ENCODE results near the gene MYO5A.

The MYO5A gene

DNA sequence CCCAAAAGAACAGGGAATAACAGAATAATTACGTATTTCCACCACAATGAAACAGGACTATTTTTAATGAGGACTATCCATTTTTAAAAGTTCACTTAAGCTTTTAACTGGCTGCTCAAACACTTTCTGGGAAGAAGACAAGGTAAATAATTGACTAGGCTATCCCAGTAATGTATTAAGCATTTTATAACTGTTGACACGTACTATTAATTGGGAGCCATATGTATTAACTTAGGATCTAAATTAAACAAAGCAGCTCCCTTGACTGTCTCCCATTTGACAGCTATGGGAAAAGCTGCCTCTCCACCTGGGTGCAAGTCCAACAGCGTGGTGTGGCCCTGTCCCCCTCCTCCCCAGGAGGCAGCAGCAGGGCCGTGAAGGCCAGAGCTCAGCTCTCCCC, 269.2 kb downstream of the MYO5A start:
- Histone ChIP-seq H3K79me2 (ENCODE audit: control insufficient read depth, insufficient read depth, low read length) (no peaks in the 10 kb centered on the region), H3K23ac (ENCODE audit: low read length) (no peak overlapping the region), H2BK5ac (ENCODE audit: low read length) (no peak overlapping the region), H2BK15ac (replicated peaks; ENCODE audit: low read depth) (no peak overlapping the region), H2BK120ac (ENCODE audit: low read depth, low read length) (no peak overlapping the region), H4K8ac (ENCODE audit: low read depth, low read length) (no peak overlapping the region), H3K27me3 (ENCODE audit: insufficient read depth, low read length, poor library complexity) (no peaks in the 10 kb centered on the region), H3K4ac (ENCODE audit: low read depth, low read length) (no peak overlapping the region), H2AK5ac (ENCODE audit: low read length) (no peak overlapping the region), H3K4me2 (ENCODE audit: low read length) (no peak overlapping the region), H3K36me3 (ENCODE audit: control insufficient read depth, insufficient read depth, low read length) (no peaks in the 10 kb centered on the region), H4K5ac (ENCODE audit: low read length) (no peak overlapping the region), H3K4me1 (ENCODE audit: control insufficient read depth, low read depth, low read length) (peaks cover 9% of the 10 kb centered on the region), H3K27ac (ENCODE audit: low read depth, low read length) (no peak overlapping the region), H3K18ac (ENCODE audit: low read length) (peak overlapping the region; percentile 29), H3K4me3 (ENCODE audit: low read length) (no peak overlapping the region), H3K56ac (ENCODE audit: low read length) (no peak overlapping the region), H3K9ac (ENCODE audit: low read length) (no peak overlapping the region), H3K79me1 (ENCODE audit: low read length) (no peaks in the 10 kb centered on the region)
- WGBS (ENCODE audit: extremely low coverage, insufficient coverage, low lambda C conversion rate) = no CpG with 5 or more reads among the region's 4 CpGs
- no peak for DNase-seq

DNA sequence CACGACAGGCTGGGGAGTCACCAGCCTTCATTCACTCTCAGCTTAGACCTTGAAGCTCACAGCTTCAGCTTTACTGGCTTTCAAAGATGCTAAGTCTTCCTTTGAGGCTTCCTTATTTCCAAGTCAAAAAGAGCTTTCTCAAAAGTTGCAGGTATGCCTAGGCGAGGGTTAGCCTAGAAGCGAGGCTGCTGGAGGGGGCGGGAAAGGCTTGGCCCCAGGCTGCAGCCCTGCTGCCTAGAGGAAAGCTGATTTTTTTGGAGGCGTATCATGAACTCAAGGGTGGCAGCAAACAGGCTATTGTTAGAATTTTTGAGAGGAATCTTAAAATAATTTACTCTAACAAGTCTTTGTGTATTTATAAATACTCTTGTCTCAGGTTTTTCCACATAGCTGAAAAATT, 270.2 kb downstream of the MYO5A start:
- Histone ChIP-seq H3K23ac (ENCODE audit: low read length) (no peak overlapping the region), H3K27me3 (ENCODE audit: insufficient read depth, low read length, poor library complexity) (no peaks in the 10 kb centered on the region), H4K8ac (ENCODE audit: low read depth, low read length) (no peak overlapping the region), H3K4me3 (ENCODE audit: low read length) (no peak overlapping the region), H3K4me1 (ENCODE audit: control insufficient read depth, low read depth, low read length) (peaks cover 9% of the 10 kb centered on the region), H2AK5ac (ENCODE audit: low read length) (no peak overlapping the region), H3K27ac (ENCODE audit: low read depth, low read length) (no peak overlapping the region), H2BK5ac (ENCODE audit: low read length) (no peak overlapping the region), H3K79me1 (ENCODE audit: low read length) (no peaks in the 10 kb centered on the region), H3K36me3 (ENCODE audit: control insufficient read depth, insufficient read depth, low read length) (no peaks in the 10 kb centered on the region), H3K4ac (ENCODE audit: low read depth, low read length) (no peak overlapping the region), H3K56ac (ENCODE audit: low read length) (no peak overlapping the region), H3K79me2 (ENCODE audit: control insufficient read depth, insufficient read depth, low read length) (no peaks in the 10 kb centered on the region), H4K5ac (ENCODE audit: low read length) (no peak overlapping the region), H3K4me2 (ENCODE audit: low read length) (no peak overlapping the region), H2BK120ac (ENCODE audit: low read depth, low read length) (no peak overlapping the region), H3K9ac (ENCODE audit: low read length) (no peak overlapping the region), H3K18ac (ENCODE audit: low read length) (peak overlapping the region; percentile 19), H2BK15ac (replicated peaks; ENCODE audit: low read depth) (no peak overlapping the region)
- no peak for DNase-seq
- WGBS (ENCODE audit: extremely low coverage, insufficient coverage, low lambda C conversion rate) = no CpG with 5 or more reads among the region's 5 CpGs

DNA sequence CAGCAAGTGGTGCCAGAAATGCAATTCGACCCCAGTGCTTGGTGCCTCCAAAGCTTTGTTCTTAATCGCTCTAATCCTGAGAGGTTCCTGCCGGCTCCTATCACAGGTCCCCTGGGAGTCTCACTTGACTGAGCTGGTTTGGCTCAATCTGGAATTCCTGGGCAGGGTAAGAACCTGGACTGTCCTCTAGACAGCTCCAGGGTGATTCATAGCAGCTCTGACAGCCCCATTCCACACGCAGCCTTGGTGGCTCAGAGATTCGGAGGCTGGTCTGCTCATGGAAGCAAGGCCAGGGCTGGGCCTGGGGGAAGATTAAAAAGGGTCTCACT, 271.0 kb downstream of the MYO5A start:
- DNase-seq = peak; percentile 93
- peak overlapping the region; percentile 66 for H3K18ac ChIP-seq (ENCODE audit: low read length)
- no peak overlapping the region for H2BK15ac ChIP-seq (replicated peaks; ENCODE audit: low read depth)
- no peak overlapping the region for H4K8ac ChIP-seq (ENCODE audit: low read depth, low read length)
- H3K79me2 ChIP-seq (ENCODE audit: control insufficient read depth, insufficient read depth, low read length) = no peaks in the 10 kb centered on the region
- H3K36me3 ChIP-seq (ENCODE audit: control insufficient read depth, insufficient read depth, low read length) = no peaks in the 10 kb centered on the region
- WGBS (ENCODE audit: extremely low coverage, insufficient coverage, low lambda C conversion rate) = no CpG with 5 or more reads among the region's 5 CpGs
- no peak overlapping the region for H3K4me3 ChIP-seq (ENCODE audit: low read length)
- no peak overlapping the region for H2BK5ac ChIP-seq (ENCODE audit: low read length)
- no peak overlapping the region for H2BK120ac ChIP-seq (ENCODE audit: low read depth, low read length)
- no peaks in the 10 kb centered on the region for H3K79me1 ChIP-seq (ENCODE audit: low read length)
- H4K5ac ChIP-seq (ENCODE audit: low read length) = no peak overlapping the region
- H3K9ac ChIP-seq (ENCODE audit: low read length) = no peak overlapping the region
- H3K56ac ChIP-seq (ENCODE audit: low read length) = no peak overlapping the region
- no peaks in the 10 kb centered on the region for H3K27me3 ChIP-seq (ENCODE audit: insufficient read depth, low read length, poor library complexity)
- peaks cover 7% of the 10 kb centered on the region for H3K4me1 ChIP-seq (ENCODE audit: control insufficient read depth, low read depth, low read length)
- H3K4me2 ChIP-seq (ENCODE audit: low read length) = no peak overlapping the region
- no peak overlapping the region for H2AK5ac ChIP-seq (ENCODE audit: low read length)
- H3K23ac ChIP-seq (ENCODE audit: low read length) = no peak overlapping the region
- peak overlapping the region; percentile 2 for H3K27ac ChIP-seq (ENCODE audit: low read depth, low read length)
- H3K4ac ChIP-seq (ENCODE audit: low read depth, low read length) = no peak overlapping the region

Small RNAs within 50 kb of the gene (small RNA-seq; reads per million reads assigned to genes)
- 16.7 reads per million, percentile 90 among the genes with 10 or more reads in this experiment for gene MIR1266 (ENCODE audit: insufficient read depth)

Measured in mesendoderm (in vitro differentiated cells).